SK-N-SH treated with all-trans-retinoic acid at 6 μM for 48 hours (cell line): ENCODE data around the gene HSBP1L1.
A peak's percentile ranks its signal among the peaks of the same experiment; 100 is the strongest.

Source experiments
- ATAC-seq: fragments of 200-7000 bp; cut with Tn5 transposase; 3 replicates; pipeline ENCODE4 v1.9.1; 2020; ENCODE audit warnings: mild to moderate bottlenecking, moderate library complexity
- ARNTL ChIP-seq: fragments of 450-650 bp; formaldehyde crosslinking; IDR thresholded peaks from 2 replicates; pipeline ENCODE4 v1.5.0; 2020; ENCODE audit warnings: low read depth, mild to moderate bottlenecking, moderate library complexity, borderline replicate concordance
- CREB5 ChIP-seq: fragments of 250-450 bp; sonication (Bioruptor Pico); IDR thresholded peaks from 2 replicates; pipeline ENCODE4 v1.5.1; 2020; ENCODE audit warnings: low read depth, mild to moderate bottlenecking, moderate library complexity
- ESRRG ChIP-seq: fragments of 250-450 bp; sonication (Bioruptor Pico); IDR thresholded peaks from 2 replicates; pipeline ENCODE4 v1.6.1; 2021; ENCODE audit warnings: mild to moderate bottlenecking
- GLIS3 ChIP-seq: fragments of 250-450 bp; sonication (Bioruptor Pico); IDR thresholded peaks from 2 replicates; pipeline ENCODE4 v1.5.0; 2020; ENCODE audit warnings: mild to moderate bottlenecking, moderate library complexity
- ISL1 ChIP-seq: fragments of 250-450 bp; sonication (Bioruptor Pico); IDR thresholded peaks from 2 replicates; pipeline ENCODE4 v2.1.2; 2022; ENCODE audit warnings: mild to moderate bottlenecking, moderate library complexity
- OSR1 ChIP-seq: fragments of 250-450 bp; sonication (Bioruptor Pico); IDR thresholded peaks from 2 replicates; pipeline ENCODE4 v1.8.0; 2022; ENCODE audit warnings: moderate library complexity, mild to moderate bottlenecking, inconsistent platforms
- PPARA ChIP-seq: fragments of 250-450 bp; sonication (Bioruptor Pico); IDR thresholded peaks from 2 replicates; pipeline ENCODE4 v1.5.0; 2020; ENCODE audit warnings: mild to moderate bottlenecking, borderline replicate concordance
- RARB ChIP-seq: fragments of 250-450 bp; sonication (Bioruptor Pico); IDR thresholded peaks from 2 replicates; pipeline ENCODE4 v1.8.0; 2021; ENCODE audit warnings: mild to moderate bottlenecking, moderate library complexity
- SNAI2 ChIP-seq: fragments of 250-450 bp; sonication (Bioruptor Pico); IDR thresholded peaks from 2 replicates; pipeline ENCODE4 v1.5.0; 2020; ENCODE audit warnings: mild to moderate bottlenecking, moderate library complexity
- TCF4 ChIP-seq: fragments of 250-450 bp; sonication (Bioruptor Pico); IDR thresholded peaks from 2 replicates; pipeline ENCODE4 v1.8.0; 2021; ENCODE audit warnings: mild to moderate bottlenecking, moderate library complexity, borderline replicate concordance
- TOX ChIP-seq: fragments of 250-450 bp; sonication (Bioruptor Pico); IDR thresholded peaks from 2 replicates; pipeline ENCODE4 v1.8.0; 2021; ENCODE audit warnings: mild to moderate bottlenecking, moderate library complexity, borderline replicate concordance
- TSHZ2 ChIP-seq: fragments of 250-450 bp; sonication (Bioruptor Pico); IDR thresholded peaks from 2 replicates; pipeline ENCODE4 v1.5.0; 2020; ENCODE audit warnings: mild to moderate bottlenecking, moderate library complexity
- ZC3H10 ChIP-seq: fragments of 250-450 bp; sonication (Bioruptor Pico); IDR thresholded peaks from 2 replicates; pipeline ENCODE4 v1.5.1; 2021; ENCODE audit warnings: mild to moderate bottlenecking, moderate library complexity
- ZFP3 ChIP-seq: fragments of 250-450 bp; sonication (Bioruptor Pico); IDR thresholded peaks from 2 replicates; pipeline ENCODE4 v1.5.0; 2020; ENCODE audit warnings: mild to moderate bottlenecking, moderate library complexity
- ZFP30 ChIP-seq: fragments of 450-650 bp; formaldehyde crosslinking; IDR thresholded peaks from 2 replicates; pipeline ENCODE4 v1.5.0; 2022; ENCODE audit warnings: mild to moderate bottlenecking, moderate library complexity
- ZNF565 ChIP-seq: fragments of 450-650 bp; formaldehyde crosslinking; conservative IDR thresholded peaks from 2 replicates; pipeline ENCODE4 v1.5.0; 2020; ENCODE audit warnings: low read depth, mild to moderate bottlenecking, moderate library complexity
- ZNF70 ChIP-seq: fragments of 450-650 bp; formaldehyde crosslinking; IDR thresholded peaks from 2 replicates; pipeline ENCODE4 v1.5.0; 2020; ENCODE audit warnings: mild to moderate bottlenecking, moderate library complexity
- ZNF8 ChIP-seq: fragments of 450-650 bp; formaldehyde crosslinking; IDR thresholded peaks from 2 replicates; pipeline ENCODE4 v1.5.0; 2020; ENCODE audit warnings: mild to moderate bottlenecking, moderate library complexity
- TF ChIP-seq, protein P1 (sequence below): fragments of 250-450 bp; sonication (Bioruptor Pico); IDR thresholded peaks from 2 replicates; pipeline ENCODE4 v1.8.0; 2020; ENCODE audit warnings: mild to moderate bottlenecking, moderate library complexity, borderline replicate concordance
- TF ChIP-seq, protein P2 (sequence below): fragments of 250-450 bp; sonication (Bioruptor Pico); IDR thresholded peaks from 2 replicates; pipeline ENCODE4 v1.5.1; 2021; ENCODE audit warnings: mild to moderate bottlenecking, moderate library complexity

The HSBP1L1 gene

GRCh38 chr18:79965119-79965902, 868 bp downstream of the HSBP1L1 start:
- ATAC-seq = peak; percentile 59
- TF ChIP-seq GLIS3 = no peak
- TF ChIP-seq ZFP3 (CRISPR knock-in tag) = no peak
- TF ChIP-seq ZC3H10 (CRISPR knock-in tag) = no peak
- TF ChIP-seq TOX = no peak
- no peak for TF ChIP-seq ZNF8 (CRISPR knock-in tag)
- no peak for TF ChIP-seq ZNF565
- no peak for TF ChIP-seq ESRRG (CRISPR knock-in tag)
- no peak for TF ChIP-seq ZFP30 (CRISPR knock-in tag)
- TF ChIP-seq, protein P1, sequence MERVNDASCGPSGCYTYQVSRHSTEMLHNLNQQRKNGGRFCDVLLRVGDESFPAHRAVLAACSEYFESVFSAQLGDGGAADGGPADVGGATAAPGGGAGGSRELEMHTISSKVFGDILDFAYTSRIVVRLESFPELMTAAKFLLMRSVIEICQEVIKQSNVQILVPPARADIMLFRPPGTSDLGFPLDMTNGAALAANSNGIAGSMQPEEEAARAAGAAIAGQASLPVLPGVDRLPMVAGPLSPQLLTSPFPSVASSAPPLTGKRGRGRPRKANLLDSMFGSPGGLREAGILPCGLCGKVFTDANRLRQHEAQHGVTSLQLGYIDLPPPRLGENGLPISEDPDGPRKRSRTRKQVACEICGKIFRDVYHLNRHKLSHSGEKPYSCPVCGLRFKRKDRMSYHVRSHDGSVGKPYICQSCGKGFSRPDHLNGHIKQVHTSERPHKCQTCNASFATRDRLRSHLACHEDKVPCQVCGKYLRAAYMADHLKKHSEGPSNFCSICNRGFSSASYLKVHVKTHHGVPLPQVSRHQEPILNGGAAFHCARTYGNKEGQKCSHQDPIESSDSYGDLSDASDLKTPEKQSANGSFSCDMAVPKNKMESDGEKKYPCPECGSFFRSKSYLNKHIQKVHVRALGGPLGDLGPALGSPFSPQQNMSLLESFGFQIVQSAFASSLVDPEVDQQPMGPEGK (CRISPR knock-in tag) = no peak
- no peak for TF ChIP-seq ZNF70 (CRISPR knock-in tag)
- no peak for TF ChIP-seq ISL1 (CRISPR knock-in tag)
- TF ChIP-seq RARB = no peak
- no peak for TF ChIP-seq TSHZ2 (CRISPR knock-in tag)
- TF ChIP-seq PPARA = no peak
- TF ChIP-seq CREB5 (CRISPR knock-in tag) = no peak
- no peak for TF ChIP-seq OSR1 (CRISPR knock-in tag)
- TF ChIP-seq SNAI2 = no peak
- no peak for TF ChIP-seq TCF4

DNA sequence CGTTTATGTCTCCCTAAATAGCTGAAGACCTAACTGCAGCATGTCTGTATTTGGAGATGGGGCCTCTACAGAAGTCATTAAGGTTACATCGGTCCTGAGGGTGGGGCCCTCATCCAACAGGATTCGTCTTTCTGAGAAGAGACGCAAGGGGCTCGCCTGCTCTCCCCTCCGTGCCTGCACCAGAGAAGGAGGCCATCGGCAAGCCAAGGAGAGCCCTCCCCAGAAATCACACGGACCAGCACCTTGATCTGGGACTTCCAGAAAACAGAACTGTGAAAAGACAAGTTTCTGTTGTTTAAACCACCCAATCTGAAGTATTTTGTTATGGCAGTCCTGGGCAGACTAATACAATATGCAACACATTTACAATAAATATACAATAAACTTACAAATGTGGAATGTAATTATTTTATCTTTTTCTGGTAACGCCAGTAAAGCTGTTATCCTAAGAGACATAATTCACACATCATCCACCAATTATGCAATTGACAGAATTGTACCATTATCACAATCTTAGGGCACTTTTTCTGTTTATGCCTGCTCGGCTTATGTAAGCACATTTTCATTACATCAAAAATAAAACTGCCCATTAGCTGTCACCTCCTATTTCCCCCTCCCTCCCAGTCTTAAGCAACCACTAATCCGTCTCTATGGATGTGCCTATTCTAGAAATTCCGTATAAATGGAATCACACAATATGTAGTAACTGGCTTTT, 6.1 kb downstream of the HSBP1L1 start:
- ATAC-seq = no peak
- TF ChIP-seq, protein P2, sequence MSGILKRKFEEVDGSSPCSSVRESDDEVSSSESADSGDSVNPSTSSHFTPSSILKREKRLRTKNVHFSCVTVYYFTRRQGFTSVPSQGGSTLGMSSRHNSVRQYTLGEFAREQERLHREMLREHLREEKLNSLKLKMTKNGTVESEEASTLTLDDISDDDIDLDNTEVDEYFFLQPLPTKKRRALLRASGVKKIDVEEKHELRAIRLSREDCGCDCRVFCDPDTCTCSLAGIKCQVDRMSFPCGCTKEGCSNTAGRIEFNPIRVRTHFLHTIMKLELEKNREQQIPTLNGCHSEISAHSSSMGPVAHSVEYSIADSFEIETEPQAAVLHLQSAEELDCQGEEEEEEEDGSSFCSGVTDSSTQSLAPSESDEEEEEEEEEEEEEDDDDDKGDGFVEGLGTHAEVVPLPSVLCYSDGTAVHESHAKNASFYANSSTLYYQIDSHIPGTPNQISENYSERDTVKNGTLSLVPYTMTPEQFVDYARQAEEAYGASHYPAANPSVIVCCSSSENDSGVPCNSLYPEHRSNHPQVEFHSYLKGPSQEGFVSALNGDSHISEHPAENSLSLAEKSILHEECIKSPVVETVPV (CRISPR knock-in tag) = no peak
- no peak for TF ChIP-seq ARNTL (CRISPR knock-in tag)
- TF ChIP-seq ZNF70 (CRISPR knock-in tag) = no peak
- TF ChIP-seq ZFP30 (CRISPR knock-in tag) = no peak
- TF ChIP-seq, all 23 proteins: peak for 0

GRCh38 chr18:79971211-79971952, 6.9 kb downstream of the HSBP1L1 start:
- TF ChIP-seq SNAI2 = no peak
- ATAC-seq = no peak

DNA sequence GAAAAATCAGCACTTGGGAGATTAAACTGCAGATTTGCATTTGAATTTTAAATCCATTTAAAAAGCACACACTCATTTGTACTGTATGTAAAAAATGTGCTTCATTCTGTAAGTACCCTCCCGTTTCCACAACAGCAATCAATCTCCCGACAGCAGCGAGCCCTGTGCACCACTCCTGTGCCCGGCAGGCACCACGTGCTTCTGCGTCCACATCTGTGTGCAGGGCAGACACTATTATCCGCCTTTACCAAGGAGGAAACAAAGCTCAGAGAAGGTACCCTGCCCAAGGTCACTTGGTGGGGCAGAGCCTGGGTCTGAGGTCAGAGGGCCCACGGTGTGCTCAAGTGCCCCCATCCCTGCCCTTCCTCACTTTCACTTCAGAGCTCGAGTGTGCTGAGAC, 7.5 kb downstream of the HSBP1L1 start:
- TF ChIP-seq TOX (no peak), PPARA (no peak), ZC3H10 (CRISPR knock-in tag) (no peak), TCF4 (no peak)
- TF ChIP-seq, all 23 proteins: peak for 0
- ATAC-seq = no peak
